Muscle layer of colon (tissue), 2 donors: Measurements from ENCODE around the gene PTF1A.

Source experiments
- H3K27ac ChIP-seq: one replicate; pipeline ENCODE4 v1.7.0; 2013; ENCODE audit warnings: low read depth, mild to moderate bottlenecking, low read length, moderate library complexity
- H3K27me3 ChIP-seq, 2 donors: one replicate each; pipeline ENCODE4 v1.7.0; 2013; ENCODE audit warnings: low read length in 2 of 2, mild to moderate bottlenecking in 2 of 2; ENCODE audit not compliant: insufficient read depth in 2 of 2, control insufficient read depth in 1 of 2
- H3K36me3 ChIP-seq: one replicate; pipeline ENCODE4 v1.7.0; 2013; ENCODE audit warnings: mild to moderate bottlenecking, low read length; ENCODE audit not compliant: insufficient read depth
- H3K4me1 ChIP-seq: one replicate; pipeline ENCODE4 v1.7.0; 2013; ENCODE audit warnings: mild to moderate bottlenecking, low read length; ENCODE audit not compliant: insufficient read depth
- H3K4me3 ChIP-seq, 2 donors: one replicate each; pipeline ENCODE4 v1.7.0; 2013; ENCODE audit warnings: low read length in 2 of 2, low read depth in 1 of 2, mild to moderate bottlenecking in 1 of 2, moderate library complexity in 1 of 2
- H3K9ac ChIP-seq: one replicate; pipeline ENCODE4 v1.7.0; 2013; ENCODE audit warnings: low read length
- H3K9me3 ChIP-seq: one replicate; pipeline ENCODE4 v1.7.0; 2013; ENCODE audit warnings: mild to moderate bottlenecking, low read length
- donor health status: abdominal sarcoma.
- donor health status: Adenocarcinoma of cecum.

Gene PTF1A

GRCh38 chr10:23191764-23192711, at the start of gene PTF1A:
TSS of gene PTF1A (plus strand) at chr10:23192312. CDS start at chr10:23192531, 219 bp downstream.
- peaks cover 12 to 51% of the 10 kb centered on the region in 2 donors for H3K27me3 ChIP-seq
- no peaks in the 10 kb centered on the region for H3K36me3 ChIP-seq
- no peak within 1 kb of the TSS for H3K9ac ChIP-seq
- H3K9me3 ChIP-seq: no peaks in the 10 kb centered on the region
- H3K4me1 ChIP-seq: no peaks in the 10 kb centered on the region
- H3K27ac ChIP-seq: no peak within 1 kb of the TSS
- H3K4me3 ChIP-seq: no peak within 1 kb of the TSS

- no peaks in the 10 kb centered on the region for H3K27me3 ChIP-seq
- H3K4me1 ChIP-seq: no peaks in the 10 kb centered on the region
These were observed 45.9 kb upstream of the PTF1A start for GRCh38 chr10:23146258-23146657.

GRCh38 chr10:23147035-23147434, 45.1 kb upstream of the PTF1A start:
- Histone ChIP-seq H3K4me1 (no peaks in the 10 kb centered on the region), H3K27me3 (no peaks in the 10 kb centered on the region), H3K27ac (no peak overlapping the region)

More at GRCh38 chr10:23146258-23146657, 45.9 kb upstream of the PTF1A start:
- H3K9me3 ChIP-seq: no peaks in the 10 kb centered on the region
- no peak overlapping the region for H3K27ac ChIP-seq
- no peak overlapping the region for H3K4me3 ChIP-seq
- no peaks in the 10 kb centered on the region for H3K36me3 ChIP-seq
- H3K9ac ChIP-seq: no peak overlapping the region

GRCh38 chr10:23148214-23148613, 43.9 kb upstream of the PTF1A start:
- H3K27ac ChIP-seq: no peak overlapping the region
- no peaks in the 10 kb centered on the region for H3K4me1 ChIP-seq
- H3K9ac ChIP-seq: no peak overlapping the region
- H3K4me3 ChIP-seq: no peak overlapping the region
- H3K36me3 ChIP-seq: no peaks in the 10 kb centered on the region
- no peaks in the 10 kb centered on the region for H3K9me3 ChIP-seq
- no peaks in the 10 kb centered on the region for H3K27me3 ChIP-seq

More at GRCh38 chr10:23147035-23147434, 45.1 kb upstream of the PTF1A start:
- Histone ChIP-seq H3K9me3 (no peaks in the 10 kb centered on the region), H3K36me3 (no peaks in the 10 kb centered on the region), H3K9ac (no peak overlapping the region), H3K4me3 (no peak overlapping the region)

- H3K4me3 ChIP-seq: no peak overlapping the region
- no peaks in the 10 kb centered on the region for H3K36me3 ChIP-seq
- no peaks in the 10 kb centered on the region for H3K27me3 ChIP-seq
- no peak overlapping the region for H3K27ac ChIP-seq
- no peaks in the 10 kb centered on the region for H3K9me3 ChIP-seq
- no peaks in the 10 kb centered on the region for H3K4me1 ChIP-seq
- no peak overlapping the region for H3K9ac ChIP-seq
These were observed 42.0 kb upstream of the PTF1A start for GRCh38 chr10:23150091-23150490.

GRCh38 chr10:23150610-23151009, 41.5 kb upstream of the PTF1A start:
- no peak overlapping the region for H3K9ac ChIP-seq
- no peak overlapping the region for H3K27ac ChIP-seq
- no peaks in the 10 kb centered on the region for H3K27me3 ChIP-seq
- H3K9me3 ChIP-seq: no peaks in the 10 kb centered on the region
- no peaks in the 10 kb centered on the region for H3K36me3 ChIP-seq
- H3K4me1 ChIP-seq: no peaks in the 10 kb centered on the region
- H3K4me3 ChIP-seq: no peak overlapping the region

- Histone ChIP-seq H3K36me3 (no peaks in the 10 kb centered on the region), H3K4me1 (no peaks in the 10 kb centered on the region), H3K9ac (no peak overlapping the region), H3K4me3 (no peak overlapping the region), H3K27ac (no peak overlapping the region), H3K27me3 (no peaks in the 10 kb centered on the region), H3K9me3 (no peaks in the 10 kb centered on the region)
These were observed 41.0 kb upstream of the PTF1A start for GRCh38 chr10:23151071-23151470.

- Histone ChIP-seq H3K4me3 (no peak overlapping the region), H3K9ac (no peak overlapping the region), H3K9me3 (no peaks in the 10 kb centered on the region), H3K4me1 (no peaks in the 10 kb centered on the region), H3K36me3 (no peaks in the 10 kb centered on the region), H3K27me3 (peaks cover 0 to 6% of the 10 kb centered on the region in 2 donors), H3K27ac (no peak overlapping the region)
These were observed 36.9 kb upstream of the PTF1A start for GRCh38 chr10:23155169-23155568.

GRCh38 chr10:23156447-23157150, 35.5 kb upstream of the PTF1A start:
- Histone ChIP-seq H3K27me3 (peaks cover 0 to 6% of the 10 kb centered on the region in 2 donors), H3K9me3 (no peaks in the 10 kb centered on the region), H3K4me3 (no peak overlapping the region), H3K4me1 (no peaks in the 10 kb centered on the region), H3K36me3 (no peaks in the 10 kb centered on the region), H3K9ac (no peak overlapping the region), H3K27ac (no peak overlapping the region)

GRCh38 chr10:23157239-23157681, 34.9 kb upstream of the PTF1A start:
- Histone ChIP-seq H3K9ac (no peak overlapping the region), H3K36me3 (no peaks in the 10 kb centered on the region), H3K27me3 (peaks cover 0 to 6% of the 10 kb centered on the region in 2 donors), H3K9me3 (no peaks in the 10 kb centered on the region), H3K27ac (no peak overlapping the region), H3K4me1 (no peaks in the 10 kb centered on the region), H3K4me3 (no peak overlapping the region)

GRCh38 chr10:23157691-23158369, 34.3 kb upstream of the PTF1A start:
- Histone ChIP-seq H3K27me3 (peaks cover 0 to 6% of the 10 kb centered on the region in 2 donors), H3K4me1 (no peaks in the 10 kb centered on the region), H3K9ac (no peak overlapping the region), H3K9me3 (no peaks in the 10 kb centered on the region), H3K36me3 (no peaks in the 10 kb centered on the region), H3K27ac (no peak overlapping the region), H3K4me3 (no peak overlapping the region)
